Measurements from ENCODE around the gene TRPM1. TPM values are rescaled to one million over a fixed set of nuclear protein-coding genes. Genes with fewer than 3 reads are reported as not detected.

Gene TRPM1
- total RNA-seq, 1 donor from 2014 or later, result not detected

GRCh38 chr15:31050953-31051352 is 50.6 kb downstream of the TRPM1 start:
- no peaks in the 10 kb centered on the region for H3K27me3 ChIP-seq (ENCODE audit: control insufficient read depth, insufficient read depth, low read length)
- TF ChIP-seq CTCF (IDR thresholded peaks at IDR 0.05; ENCODE audit: insufficient read depth, low read length, poor library complexity, severe bottlenecking), result no peak
- no peaks in the 10 kb centered on the region for H3K36me3 ChIP-seq (ENCODE audit: control insufficient read depth, insufficient read depth, low read length)
- no peak for DNase-seq (ENCODE audit: low read depth)
- no peak overlapping the region for H3K4me3 ChIP-seq (ENCODE audit: low read depth, low read length)

GRCh38 chr15:31049682-31050615 is 51.6 kb downstream of the TRPM1 start:
- H3K4me3 ChIP-seq (ENCODE audit: low read depth, low read length), result no peak overlapping the region
- no peak for DNase-seq (ENCODE audit: low read depth)
- no peaks in the 10 kb centered on the region for H3K27me3 ChIP-seq (ENCODE audit: control insufficient read depth, insufficient read depth, low read length)
- TF ChIP-seq CTCF (IDR thresholded peaks at IDR 0.05; ENCODE audit: insufficient read depth, low read length, poor library complexity, severe bottlenecking), result no peak
- no peaks in the 10 kb centered on the region for H3K36me3 ChIP-seq (ENCODE audit: control insufficient read depth, insufficient read depth, low read length)

- DNase-seq (ENCODE audit: low read depth), result no peak
- Histone ChIP-seq H3K27me3 (ENCODE audit: control insufficient read depth, insufficient read depth, low read length) (no peaks in the 10 kb centered on the region), H3K4me3 (ENCODE audit: low read depth, low read length) (no peak overlapping the region), H3K36me3 (ENCODE audit: control insufficient read depth, insufficient read depth, low read length) (no peaks in the 10 kb centered on the region)
- no peak for TF ChIP-seq CTCF (IDR thresholded peaks at IDR 0.05; ENCODE audit: insufficient read depth, low read length, poor library complexity, severe bottlenecking)
Measured at GRCh38 chr15:31049111-31049510, 52.4 kb downstream of the TRPM1 start.

GRCh38 chr15:31047437-31047836 is 54.1 kb downstream of the TRPM1 start:
- no peaks in the 10 kb centered on the region for H3K36me3 ChIP-seq (ENCODE audit: control insufficient read depth, insufficient read depth, low read length)
- H3K4me3 ChIP-seq (ENCODE audit: low read depth, low read length), result no peak overlapping the region
- no peak for TF ChIP-seq CTCF (IDR thresholded peaks at IDR 0.05; ENCODE audit: insufficient read depth, low read length, poor library complexity, severe bottlenecking)
- DNase-seq (ENCODE audit: low read depth), result no peak
- no peaks in the 10 kb centered on the region for H3K27me3 ChIP-seq (ENCODE audit: control insufficient read depth, insufficient read depth, low read length)

GRCh38 chr15:31046759-31047359 is 54.7 kb downstream of the TRPM1 start:
- no peak overlapping the region for H3K4me3 ChIP-seq (ENCODE audit: low read depth, low read length)
- H3K27me3 ChIP-seq (ENCODE audit: control insufficient read depth, insufficient read depth, low read length), result no peaks in the 10 kb centered on the region
- DNase-seq (ENCODE audit: low read depth), result no peak
- no peak for TF ChIP-seq CTCF (IDR thresholded peaks at IDR 0.05; ENCODE audit: insufficient read depth, low read length, poor library complexity, severe bottlenecking)
- H3K36me3 ChIP-seq (ENCODE audit: control insufficient read depth, insufficient read depth, low read length), result no peaks in the 10 kb centered on the region

Measured in kidney epithelial cell (primary cell).